T-helper 2 cell (primary cell): Measurements from ENCODE around the gene PRDM7.
"Not testable (repeated sequence)": the region's sequence is repeated elsewhere in the genome, so short reads cannot be mapped to it uniquely, and the experiment has no call there.

Source experiments
- DNase-seq, 5 experiments: peaks; one replicate each; pipeline versions ENCODE4 v3.0.0 to v3.0.0-alpha.2; 2012 to 2022

Gene PRDM7

DNA sequence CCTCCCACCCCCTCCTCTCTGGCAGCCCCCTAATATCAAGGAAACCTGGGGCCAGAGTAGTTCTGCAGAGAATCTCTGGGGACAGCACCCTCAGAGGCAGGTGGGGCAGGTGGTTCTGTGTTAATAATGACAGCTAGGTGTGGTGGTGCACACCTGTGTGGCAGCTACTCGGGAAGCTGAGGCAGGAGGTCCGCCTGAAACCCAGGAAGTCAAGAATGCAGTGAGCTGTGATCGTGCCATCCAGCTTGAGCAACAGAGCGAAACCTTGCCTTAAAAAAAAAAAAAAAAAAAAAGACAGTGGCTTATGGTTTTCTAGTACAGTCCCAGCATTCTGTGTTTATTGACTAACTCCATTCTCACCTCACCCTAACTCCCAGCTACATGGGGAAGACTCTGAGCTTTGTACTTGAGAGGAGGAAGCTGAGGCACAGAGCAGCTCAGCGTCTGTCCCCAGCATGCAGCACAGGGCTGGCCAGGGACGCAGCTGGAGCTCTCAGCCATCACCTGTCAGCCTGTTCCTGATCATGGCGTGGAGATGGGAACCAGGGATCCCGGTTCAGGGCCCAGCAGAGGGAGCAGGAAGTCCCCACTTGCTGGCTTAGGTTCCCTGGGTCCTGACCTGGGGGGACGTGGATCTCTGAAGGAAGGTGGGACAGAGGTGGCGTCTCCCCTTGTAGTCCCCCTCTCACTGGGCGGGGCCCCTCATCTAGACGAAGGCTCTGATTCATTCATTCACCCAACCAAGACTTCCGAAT, 64.0 kb downstream of the PRDM7 start:
- DNase-seq: no peak

DNA sequence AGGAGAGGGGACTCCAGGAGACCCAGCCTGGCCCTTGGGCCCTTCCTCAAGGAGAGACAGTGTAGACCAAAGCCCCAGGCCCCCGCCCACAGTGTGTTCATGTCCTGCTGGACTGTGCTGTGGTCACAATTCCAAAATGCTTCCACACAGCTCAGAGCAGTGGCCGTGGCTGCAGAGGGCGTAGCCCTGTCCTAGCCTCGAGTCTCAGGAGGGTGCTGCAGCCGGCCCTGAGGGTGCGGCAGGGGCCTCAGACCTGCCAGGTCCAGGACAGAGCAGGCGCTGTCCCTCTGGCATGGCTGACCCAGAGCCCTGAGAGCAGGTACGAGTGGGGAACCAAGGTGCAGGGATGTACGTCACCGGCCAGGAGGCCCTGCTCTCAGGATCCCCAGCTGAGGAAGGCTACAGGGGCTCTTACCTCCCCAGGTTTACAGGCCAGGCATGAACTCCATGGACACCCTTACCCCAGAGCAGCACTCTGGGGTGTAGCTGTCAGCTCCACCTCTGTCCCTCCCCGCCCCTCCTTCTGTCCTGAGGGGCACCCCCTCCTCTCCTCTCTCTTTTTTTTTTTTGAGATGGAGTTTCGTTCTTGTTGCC, 65.1 kb downstream of the PRDM7 start:
- DNase-seq: no peak

DNA sequence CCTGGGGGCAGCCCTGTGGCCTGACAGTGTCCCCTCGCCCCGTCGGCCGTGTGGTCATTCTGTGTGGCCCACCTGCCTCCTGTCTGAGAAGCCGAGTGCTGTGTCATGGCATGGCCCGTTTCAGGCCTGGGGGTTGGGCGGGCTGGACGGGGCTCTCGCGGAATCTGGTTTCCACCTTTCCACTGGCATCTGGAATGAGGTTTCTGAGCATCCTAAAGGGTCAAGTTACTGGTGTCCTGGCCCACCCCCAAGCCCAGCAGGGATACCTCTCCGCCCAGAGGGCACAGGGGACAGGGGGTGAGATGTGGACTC, 65.7 kb downstream of the PRDM7 start:
- DNase-seq: no peak

DNA sequence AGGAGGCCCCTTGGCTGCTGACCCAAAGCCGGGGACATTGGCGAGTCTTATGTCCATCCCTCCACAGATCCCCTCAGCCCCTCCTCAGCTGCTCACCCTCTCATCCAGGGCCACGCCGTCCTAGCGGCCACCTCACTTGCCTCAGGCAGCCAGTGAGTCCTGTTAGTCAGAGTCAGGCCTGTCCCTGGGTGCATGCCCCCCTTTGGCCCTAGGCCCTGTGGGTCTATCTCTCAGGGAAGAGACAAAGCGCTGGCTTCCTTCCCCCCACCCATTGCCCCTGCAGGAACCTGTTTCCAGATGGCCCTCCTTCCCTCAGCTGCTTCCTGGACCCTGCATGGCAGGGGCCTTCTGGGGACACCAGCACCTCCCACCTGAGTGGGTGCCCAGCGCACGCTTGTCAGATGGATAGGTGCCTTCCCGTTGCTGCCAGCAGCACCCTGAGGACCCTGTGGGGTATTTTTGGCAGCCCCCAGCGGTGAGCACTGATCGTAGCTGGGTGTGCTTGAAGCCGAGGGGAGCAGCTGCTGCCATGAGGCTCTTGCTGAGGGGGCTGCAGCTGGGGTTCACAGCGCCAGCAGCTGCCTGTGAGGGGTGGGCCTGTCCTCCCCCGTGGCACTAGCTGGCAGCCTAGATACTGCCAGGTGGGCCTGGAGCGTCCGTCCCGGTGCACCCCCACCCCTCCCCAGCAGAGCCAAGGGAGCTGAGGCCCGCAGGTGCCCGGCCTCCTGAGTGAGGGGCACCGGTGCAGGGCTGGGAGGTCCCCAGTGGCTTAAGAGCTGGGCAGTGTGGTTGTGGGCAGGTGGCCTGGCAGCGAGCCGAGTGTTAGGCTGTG, 66.2 kb downstream of the PRDM7 start:
- DNase-seq: no peak

DNA sequence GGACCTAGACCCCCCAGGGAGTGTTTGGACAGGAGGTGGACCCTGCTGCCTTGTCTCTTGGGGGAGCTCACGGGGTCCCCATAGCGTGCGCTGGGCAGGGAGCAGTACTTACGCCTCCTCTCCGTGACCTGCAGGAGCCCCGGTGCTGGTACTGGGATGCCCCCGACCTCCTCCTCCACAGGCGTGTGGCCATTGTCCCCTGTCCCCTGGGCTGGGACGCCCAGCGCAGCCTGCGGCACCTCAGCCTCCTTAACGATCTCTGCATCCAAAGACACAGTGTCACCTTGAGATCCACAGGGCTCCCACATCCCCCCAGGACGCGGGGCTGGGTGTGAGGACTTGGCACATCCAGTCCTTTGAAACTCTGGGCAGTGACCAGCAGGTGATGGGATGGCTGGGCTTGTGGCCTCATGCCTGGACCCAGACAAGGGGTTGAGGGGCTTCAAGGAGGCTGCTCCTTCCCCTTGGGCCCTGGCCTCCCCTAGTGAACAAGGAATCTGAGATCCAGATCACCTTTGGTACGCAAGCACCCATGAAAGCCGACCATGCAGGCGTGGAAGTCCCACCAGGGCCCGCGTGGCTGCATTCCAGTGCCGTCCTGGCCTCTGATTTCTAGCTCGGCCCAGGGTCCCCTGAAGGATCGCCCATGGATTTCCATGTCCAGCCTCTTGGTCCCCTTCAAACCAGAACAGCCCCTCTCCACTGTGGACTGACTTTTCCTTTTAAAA, 67.8 kb downstream of the PRDM7 start:
- no peak for DNase-seq

DNA sequence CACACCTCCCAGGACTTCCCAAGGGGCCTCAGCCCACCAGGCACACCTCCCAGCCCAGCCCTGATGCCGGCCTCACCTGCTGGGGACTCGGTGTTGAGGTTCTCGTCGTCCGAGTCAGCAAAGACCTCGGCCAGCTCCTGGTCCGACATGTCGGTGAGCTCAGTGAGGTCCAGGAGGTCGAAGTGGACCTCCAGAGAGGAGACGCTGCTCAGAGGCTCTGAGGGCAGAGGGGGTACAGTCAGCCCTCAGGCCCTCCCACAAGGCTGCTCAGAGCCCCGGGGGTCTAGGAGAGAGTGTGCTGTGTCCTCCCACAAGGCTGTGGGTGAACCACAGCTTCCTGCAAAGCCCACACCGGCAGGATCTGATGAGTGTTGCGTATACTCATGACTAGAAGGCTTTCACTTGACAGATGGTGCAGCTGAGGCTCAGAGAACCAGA, 68.4 kb downstream of the PRDM7 start:
- peak in 4 of 5 experiments; percentile 37 to 86 (median 51) for DNase-seq

DNA sequence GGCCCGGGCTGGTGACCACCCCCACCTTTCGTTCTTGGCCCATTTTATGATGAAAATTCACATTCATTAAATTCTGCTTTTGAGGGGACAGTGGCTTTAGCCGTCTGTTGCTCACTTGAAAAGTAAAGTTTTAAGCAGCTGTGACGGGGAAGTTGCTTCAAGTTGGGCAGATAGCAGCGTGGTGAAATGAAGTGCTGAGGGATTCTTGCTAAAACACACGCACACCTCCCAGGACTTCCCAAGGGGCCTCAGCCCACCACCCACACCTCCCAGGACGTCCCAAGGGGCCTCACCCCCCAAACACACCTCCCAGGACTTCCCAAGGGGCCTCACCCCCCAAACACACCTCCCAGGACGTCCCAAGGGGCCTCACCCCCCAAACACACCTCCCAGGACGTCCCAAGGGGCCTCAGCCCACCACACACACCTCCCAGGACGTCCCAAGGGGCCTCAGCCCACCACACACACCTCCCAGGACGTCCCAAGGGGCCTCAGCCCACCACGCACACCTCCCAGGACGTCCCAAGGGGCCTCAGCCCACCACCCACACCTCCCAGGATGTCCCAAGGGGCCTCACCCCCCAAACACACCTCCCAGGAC, 69.4 kb downstream of the PRDM7 start:
- not testable (repeated sequence) for DNase-seq

DNA sequence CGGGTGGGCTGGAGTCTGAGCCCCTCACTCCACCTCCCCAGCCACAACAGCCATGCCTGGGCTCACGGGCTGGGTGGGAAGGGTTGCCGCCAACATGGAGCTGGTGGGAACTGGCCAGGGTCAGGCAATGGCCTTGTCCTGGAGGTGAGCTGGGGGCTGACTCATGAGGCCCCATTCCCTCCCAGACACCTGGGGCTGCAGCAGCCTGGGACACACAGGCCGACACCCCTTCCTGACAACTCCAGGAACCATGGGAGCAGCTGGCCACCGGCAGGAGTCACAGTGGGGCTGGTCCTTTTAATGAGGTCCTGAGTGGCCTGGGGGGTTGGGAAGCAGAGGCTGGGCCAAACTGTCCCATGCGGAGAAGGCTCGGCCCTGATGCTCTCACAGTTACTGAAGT, 70.1 kb downstream of the PRDM7 start:
- no peak for DNase-seq
